HG02678 (cell line): ENCODE results near the gene AASDHPPT.
A peak's percentile ranks its signal among the peaks of the same experiment; 100 is the strongest.

ENCODE experiments used
- ATAC-seq: cut with Tn5 transposase; IDR thresholded peaks from one replicate; pipeline ENCODE4 v1.9.1; 2021; ENCODE audit warnings: mild to moderate bottlenecking, moderate library complexity; ENCODE audit not compliant: unreplicated experiment

AASDHPPT gene

GRCh38 chr11:106082096-106082495 lies 4.6 kb downstream of the AASDHPPT start:
- no peak for ATAC-seq

- ATAC-seq = no peak
Measured at GRCh38 chr11:106086135-106086534, 8.7 kb downstream of the AASDHPPT start.

- ATAC-seq = no peak
Measured at GRCh38 chr11:106086850-106087249, 9.4 kb downstream of the AASDHPPT start.

- ATAC-seq = no peak
Measured at GRCh38 chr11:106087815-106088435, 10.5 kb downstream of the AASDHPPT start.

GRCh38 chr11:106088896-106089295 lies 11.4 kb downstream of the AASDHPPT start:
- ATAC-seq = no peak

- peak; percentile 98 for ATAC-seq
Measured at GRCh38 chr11:106091480-106092123, 14.1 kb downstream of the AASDHPPT start.

- ATAC-seq = no peak
Measured at GRCh38 chr11:106092446-106092845, 15.0 kb downstream of the AASDHPPT start.

- no peak for ATAC-seq
Measured at GRCh38 chr11:106098893-106099553, 21.6 kb downstream of the AASDHPPT start.

- no peak for ATAC-seq
Measured at GRCh38 chr11:106101370-106101769, 23.9 kb downstream of the AASDHPPT start.

- no peak for ATAC-seq
Measured at GRCh38 chr11:106101819-106102218, 24.4 kb downstream of the AASDHPPT start.

GRCh38 chr11:106105986-106106385 lies 28.5 kb downstream of the AASDHPPT start:
- no peak for ATAC-seq

- no peak for ATAC-seq
Measured at GRCh38 chr11:106121570-106122320, 44.3 kb downstream of the AASDHPPT start.

GRCh38 chr11:106127604-106128003 lies 50.1 kb downstream of the AASDHPPT start:
- no peak for ATAC-seq

GRCh38 chr11:106128740-106129139 lies 51.3 kb downstream of the AASDHPPT start:
- ATAC-seq = no peak

- ATAC-seq = no peak
Measured at GRCh38 chr11:106131998-106132397, 54.5 kb downstream of the AASDHPPT start.

GRCh38 chr11:106132582-106133354 lies 55.3 kb downstream of the AASDHPPT start:
- no peak for ATAC-seq

- ATAC-seq = no peak
Measured at GRCh38 chr11:106133529-106133928, 56.1 kb downstream of the AASDHPPT start.

GRCh38 chr11:106137061-106137460 lies 59.6 kb downstream of the AASDHPPT start:
- no peak for ATAC-seq

- ATAC-seq = no peak
Measured at GRCh38 chr11:106137758-106138157, 60.3 kb downstream of the AASDHPPT start.
